OCI-LY7 (cell line): ENCODE measurements around the gene CMTM8. TPM values are rescaled to one million over a fixed set of nuclear protein-coding genes. Genes with fewer than 3 reads are reported as not detected.

ENCODE experiments used
- BruUV-seq: library from RNA; stranded (reverse); fragments of 400-500 nt; replicated peaks from 2 replicates; lab custom pipeline; 2021; lab: Mats Ljungman, UMichigan
- CTCF ChIA-PET: fragments of 300-600 bp; sonication (Branson Sonifier 250); formaldehyde crosslinking; loops from one replicate; lab custom pipeline; 2022; ENCODE audit warnings: antibody characterized with exemption; ENCODE audit not compliant: unreplicated experiment; lab: Charles Lee
- POLR2A ChIA-PET: fragments of 300-600 bp; sonication (Branson Sonifier 250); formaldehyde crosslinking; loops from one replicate; lab custom pipeline; 2022; ENCODE audit warnings: antibody characterized with exemption; lab: Charles Lee
- DNase-seq: peaks from one replicate; pipeline ENCODE4 v3.0.0-alpha.2; 2015; ENCODE audit warnings: low spot score
- H2AFZ ChIP-seq: fragments of 200-600 bp; sonication (generic), shearing (Covaris generic); 2 replicates; pipeline ENCODE4 v1.6.1; 2014; ENCODE audit warnings: mild to moderate bottlenecking, antibody characterized with exemption, low read length, moderate library complexity
- H3K27ac ChIP-seq: fragments of 200-600 bp; sonication (generic); 2 replicates; pipeline ENCODE4 v1.5.1; 2014; ENCODE audit warnings: mixed run types, low read depth, mild to moderate bottlenecking, moderate library complexity, low read length, inconsistent platforms; ENCODE audit not compliant: poor library complexity, severe bottlenecking
- H3K36me3 ChIP-seq: fragments of 200-600 bp; sonication (generic); 2 replicates; pipeline ENCODE4 v1.6.1; 2014; ENCODE audit warnings: mild to moderate bottlenecking, antibody characterized with exemption, low read length, moderate library complexity, mixed read lengths; ENCODE audit not compliant: insufficient read depth
- H3K4me1 ChIP-seq: fragments of 200-600 bp; sonication (generic); 2 replicates; pipeline ENCODE4 v1.5.1; 2014; ENCODE audit warnings: mild to moderate bottlenecking, low read length; ENCODE audit not compliant: insufficient read depth, poor library complexity, severe bottlenecking
- H3K4me2 ChIP-seq: fragments of 200-600 bp; sonication (generic); 2 replicates; pipeline ENCODE4 v1.6.1; 2014; ENCODE audit warnings: mild to moderate bottlenecking, low read length
- H3K4me3 ChIP-seq: fragments of 200-600 bp; sonication (generic); 2 replicates; pipeline ENCODE4 v1.5.1; 2014; ENCODE audit warnings: mild to moderate bottlenecking, low read depth, low read length; ENCODE audit not compliant: poor library complexity, severe bottlenecking
- H3K79me2 ChIP-seq: fragments of 200-600 bp; sonication (generic); 2 replicates; pipeline ENCODE4 v1.6.1; 2016; ENCODE audit warnings: low read depth, mild to moderate bottlenecking, low read length, moderate library complexity, mixed read lengths; ENCODE audit not compliant: insufficient read depth
- H3K9me2 ChIP-seq: fragments of 200-600 bp; sonication (generic); 2 replicates; pipeline ENCODE4 v1.6.1; 2016; ENCODE audit warnings: mild to moderate bottlenecking, low read length, mixed read lengths; ENCODE audit not compliant: insufficient read depth
- H3K9me3 ChIP-seq: fragments of 200-600 bp; sonication (generic); 2 replicates; pipeline ENCODE4 v1.6.1; 2014; ENCODE audit warnings: mild to moderate bottlenecking, mixed run types, low read length, mixed read lengths
- H4K20me1 ChIP-seq: fragments of 200-600 bp; sonication (generic); 2 replicates; pipeline ENCODE4 v1.6.1; 2014; ENCODE audit warnings: mild to moderate bottlenecking, antibody characterized with exemption, low read length, moderate library complexity, mixed read lengths; ENCODE audit not compliant: insufficient read depth
- CTCF ChIP-seq: fragments of 200-600 bp; sonication (generic); conservative IDR thresholded peaks from 2 replicates; pipeline ENCODE4 v1.5.1; 2014; ENCODE audit warnings: mild to moderate bottlenecking, antibody characterized with exemption, low read length, moderate library complexity, mixed read lengths
- EZH2phosphoT487 ChIP-seq: fragments of 200-600 bp; sonication (generic); IDR thresholded peaks from 2 replicates; pipeline ENCODE4 v1.6.1; 2018; ENCODE audit warnings: low read depth, borderline replicate concordance, mild to moderate bottlenecking, mixed run types, antibody characterized with exemption, low read length, moderate library complexity, mixed read lengths
- intact Hi-C: fragments of 100-400 bp; cut with micrococcal nuclease; formaldehyde crosslinking; loops from one replicate; pipeline ENCODE4 v1.10.0; 2022; ENCODE audit not compliant: unreplicated experiment
- total RNA-seq, 2 experiments: library from RNA; depleted of rRNA in 1 of 2; stranded (reverse); fragments of >200 nt in 1 of 2; shearing (Covaris generic) in 1 of 2; gene quantifications; 2 replicates each; pipeline ENCODE4 v1.2.3, GENCODE V29; 2014 to 2022

The CMTM8 gene
- total RNA-seq, 2 experiments from 2014 or later = 1.5 to 3.0 TPM

GRCh38 chr3:32246079-32246675 lies 7.7 kb downstream of the CMTM8 start:
- BruUV-seq = no TSS peak
- ChIA-PET CTCF (no interaction called here), POLR2A (no interaction called here)
- DNase-seq = no peak
- Histone ChIP-seq H2AFZ (no peak overlapping the region), H3K79me2 (no peaks in the 10 kb centered on the region), H3K4me3 (no peak overlapping the region), H3K9me3 (no peaks in the 10 kb centered on the region), H4K20me1 (no peaks in the 10 kb centered on the region), H3K9me2 (no peaks in the 10 kb centered on the region), H3K27ac (no peak overlapping the region), H3K4me2 (no peak overlapping the region), H3K36me3 (no peaks in the 10 kb centered on the region), H3K4me1 (no peaks in the 10 kb centered on the region)
- TF ChIP-seq CTCF (no peak), EZH2phosphoT487 (no peak)
- intact Hi-C loops = no loop called here

GRCh38 chr3:32249184-32249782 lies 10.8 kb downstream of the CMTM8 start:
- H3K9me3 ChIP-seq = peaks cover 6% of the 10 kb centered on the region; the same call in 1 of the 2 replicates
- DNase-seq = no peak
- H2AFZ ChIP-seq = no peak overlapping the region
- H3K4me3 ChIP-seq = no peak overlapping the region
- no peaks in the 10 kb centered on the region for H3K36me3 ChIP-seq
- no peak overlapping the region for H3K27ac ChIP-seq
- no peaks in the 10 kb centered on the region for H3K9me2 ChIP-seq
- TF ChIP-seq CTCF (no peak), EZH2phosphoT487 (no peak)
- no peaks in the 10 kb centered on the region; the same call in 1 of the 2 replicates for H3K79me2 ChIP-seq
- H3K4me1 ChIP-seq = no peaks in the 10 kb centered on the region
- ChIA-PET CTCF (no interaction called here), POLR2A (interaction anchor here (0.6 kb wide), 1 partner anchor 504 kb away, joined by 3 read pairs; no protein-coding TSS in a partner anchor)
- no peaks in the 10 kb centered on the region for H4K20me1 ChIP-seq
- BruUV-seq = no TSS peak
- intact Hi-C loops = no loop called here
- H3K4me2 ChIP-seq = no peak overlapping the region

- DNase-seq = no peak
- H4K20me1 ChIP-seq = no peaks in the 10 kb centered on the region
- H3K9me2 ChIP-seq = no peaks in the 10 kb centered on the region
- no peak overlapping the region for H3K27ac ChIP-seq
- peaks cover 11% of the 10 kb centered on the region; the same call in 1 of the 2 replicates for H3K9me3 ChIP-seq
- POLR2A ChIA-PET = interaction anchor here (0.8 to 1.0 kb wide), 4 partner anchors 9 to 18 kb away, joined by 3 to 4 read pairs (median 3); no protein-coding TSS in a partner anchor
- H3K4me1 ChIP-seq = no peaks in the 10 kb centered on the region
- no peak overlapping the region for H2AFZ ChIP-seq
- no peak overlapping the region for H3K4me3 ChIP-seq
- H3K79me2 ChIP-seq = no peaks in the 10 kb centered on the region; the same call in 1 of the 2 replicates
- H3K4me2 ChIP-seq = no peak overlapping the region
- intact Hi-C loops = no loop called here
- BruUV-seq = no TSS peak
- CTCF ChIA-PET = no interaction called here
- H3K36me3 ChIP-seq = no peaks in the 10 kb centered on the region
- TF ChIP-seq CTCF (no peak), EZH2phosphoT487 (no peak)
Observed at GRCh38 chr3:32254268-32254667, 15.8 kb downstream of the CMTM8 start.
